Naive thymus-derived CD8-positive, alpha-beta T cell (primary cell): Measurements from ENCODE around the gene STAT3. TPM values are rescaled to one million over a fixed set of nuclear protein-coding genes. Genes with fewer than 3 reads are reported as not detected.
"Not testable (repeated sequence)": the region's sequence is repeated elsewhere in the genome, so short reads cannot be mapped to it uniquely, and the experiment has no call there.

Source experiments
- ATAC-seq, 2 donors: fragments of 150-1000 bp; cut with Tn5 transposase in 1 of 2; sonication (Bioruptor Pico), chemical (Tn5 transposase) in 1 of 2; 1 replicate in 1 of 2; 2 replicates in 1 of 2; pipeline ENCODE4 v1.10.0; 2021; ENCODE audit warnings: mild to moderate bottlenecking in 2 of 2, moderate library complexity in 2 of 2
- POLR2A ChIA-PET: fragments of 350-600 bp; sonication (Branson Sonifier 250); formaldehyde crosslinking; loops from one replicate; lab custom pipeline; 2021; ENCODE audit warnings: antibody characterized with exemption; lab: Charles Lee
- DNase-seq, 10 donors: peaks; one replicate each; pipeline versions ENCODE4 v3.0.0 to v3.0.0-alpha.2; 2020 to 2022
- H3K27ac Mint-ChIP-seq, 10 donors: one replicate each; pipeline ENCODE4 v1.8.0; 2020 to 2022; ENCODE audit warnings: mild to moderate bottlenecking in 10 of 10, mixed read lengths in 10 of 10, moderate library complexity in 4 of 10, inconsistent platforms in 1 of 10
- H3K27me3 Mint-ChIP-seq, 5 donors: one replicate each; pipeline ENCODE4 v1.8.0; 2021 to 2022; ENCODE audit warnings: mixed read lengths in 5 of 5
- H3K36me3 Mint-ChIP-seq, 3 donors: one replicate each; pipeline ENCODE4 v1.8.0; 2020 to 2022; ENCODE audit warnings: mixed read lengths in 3 of 3, mild to moderate bottlenecking in 2 of 3, inconsistent platforms in 1 of 3
- H3K4me1 Mint-ChIP-seq, 4 donors: one replicate each; pipeline ENCODE4 v1.8.0; 2021 to 2022; ENCODE audit warnings: mixed read lengths in 4 of 4
- H3K4me3 Mint-ChIP-seq, 10 donors: one replicate each; pipeline ENCODE4 v1.8.0; 2020 to 2022; ENCODE audit warnings: mild to moderate bottlenecking in 10 of 10, mixed read lengths in 10 of 10, moderate library complexity in 6 of 10, inconsistent platforms in 1 of 10
- H3K9me3 Mint-ChIP-seq, 9 donors: one replicate each; pipeline ENCODE4 v1.8.0; 2020 to 2022; ENCODE audit warnings: mixed read lengths in 9 of 9, mild to moderate bottlenecking in 3 of 9, inconsistent platforms in 1 of 9, moderate library complexity in 1 of 9
- polyA plus RNA-seq, 3 donors: library from polyadenylated mRNA; unstranded; fragments of 300-500 nt; fragmentation: Illumina TruSeq; gene quantifications; one replicate each; pipeline ENCODE4 v1.2.3, GENCODE V29; 2021
- total RNA-seq, 8 experiments: library from RNA in 2 of 8; stranded (reverse) in 2 of 8; gene quantifications; one replicate each; pipeline ENCODE4 v1.2.3 and lab custom pipeline; 2021 to 2026

STAT3 gene
- total and polyA plus RNA-seq, 5 experiments from 2014 or later, result 129 to 154 (median 135) TPM

DNA sequence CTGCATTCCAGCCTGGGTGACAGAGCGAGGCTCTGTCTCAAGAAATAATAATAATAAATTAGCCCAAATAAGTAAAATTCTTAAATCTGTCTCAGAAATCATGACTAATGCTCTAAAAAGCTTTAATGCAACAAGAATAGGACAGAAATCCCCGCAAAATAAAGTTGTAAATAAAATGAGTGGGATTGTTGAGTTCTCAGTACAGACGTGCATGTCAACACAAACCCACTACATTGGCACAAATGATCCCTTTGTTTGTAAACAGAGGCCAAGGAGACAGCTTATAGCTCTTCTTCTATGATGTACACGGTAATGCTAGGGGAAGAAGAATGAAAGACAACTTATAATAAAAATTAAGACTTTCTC is 118.1 kb downstream of the STAT3 start:
- Mint-ChIP-seq H3K4me1 (peaks cover 27 to 86% (median 78%) of the 10 kb centered on the region in 4 donors), H3K36me3 (peaks cover 0 to 5% (median 4%) of the 10 kb centered on the region in 3 donors), H3K4me3 (peak overlapping the region in 2 of 10 donors; percentile 11 to 67), H3K27ac (peak overlapping the region; percentile 16 to 98 (median 77)), H3K27me3 (no peaks in the 10 kb centered on the region), H3K9me3 (no peaks in the 10 kb centered on the region)
- POLR2A ChIA-PET, result interaction anchor here (0.5 to 4.2 kb wide), 4 partner anchors 18 to 22 kb away, joined by 3 to 46 read pairs (median 15); partner anchors contain the start of gene STAT5A
- no peak for ATAC-seq
- DNase-seq, result no peak

DNA sequence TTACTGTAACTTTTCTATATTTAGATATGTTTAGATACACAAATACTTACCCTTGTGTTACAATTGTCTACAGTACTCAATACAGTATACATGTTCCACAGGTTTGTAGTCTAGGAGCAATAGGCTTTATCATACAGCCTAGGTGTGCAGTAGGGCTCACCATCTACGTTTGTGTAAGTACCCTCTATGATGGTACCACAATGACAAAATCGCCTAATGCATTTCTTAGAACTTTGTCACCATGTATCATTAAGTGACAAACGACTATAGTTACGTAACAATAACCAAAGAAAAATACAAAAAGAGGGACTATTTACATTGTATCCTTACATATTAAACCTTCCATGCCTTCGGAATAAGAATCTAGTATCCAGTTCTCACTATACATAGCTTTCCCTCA is 120.0 kb downstream of the STAT3 start:
- peak overlapping the region in 2 of 10 donors; percentile 2 to 23 for H3K4me3 Mint-ChIP-seq
- no peaks in the 10 kb centered on the region for H3K9me3 Mint-ChIP-seq
- H3K36me3 Mint-ChIP-seq, result peaks cover 0 to 5% (median 4%) of the 10 kb centered on the region in 3 donors
- peaks cover 18 to 72% (median 64%) of the 10 kb centered on the region in 4 donors for H3K4me1 Mint-ChIP-seq
- POLR2A ChIA-PET, result interaction anchor here (1.6 to 4.2 kb wide), 3 partner anchors 8 to 20 kb away, joined by 5 to 46 read pairs (median 25); partner anchors contain the start of gene STAT5A
- H3K27ac Mint-ChIP-seq, result peak overlapping the region; percentile 39 to 98 (median 70)
- no peaks in the 10 kb centered on the region for H3K27me3 Mint-ChIP-seq
- DNase-seq (no peak), ATAC-seq (no peak)

DNA sequence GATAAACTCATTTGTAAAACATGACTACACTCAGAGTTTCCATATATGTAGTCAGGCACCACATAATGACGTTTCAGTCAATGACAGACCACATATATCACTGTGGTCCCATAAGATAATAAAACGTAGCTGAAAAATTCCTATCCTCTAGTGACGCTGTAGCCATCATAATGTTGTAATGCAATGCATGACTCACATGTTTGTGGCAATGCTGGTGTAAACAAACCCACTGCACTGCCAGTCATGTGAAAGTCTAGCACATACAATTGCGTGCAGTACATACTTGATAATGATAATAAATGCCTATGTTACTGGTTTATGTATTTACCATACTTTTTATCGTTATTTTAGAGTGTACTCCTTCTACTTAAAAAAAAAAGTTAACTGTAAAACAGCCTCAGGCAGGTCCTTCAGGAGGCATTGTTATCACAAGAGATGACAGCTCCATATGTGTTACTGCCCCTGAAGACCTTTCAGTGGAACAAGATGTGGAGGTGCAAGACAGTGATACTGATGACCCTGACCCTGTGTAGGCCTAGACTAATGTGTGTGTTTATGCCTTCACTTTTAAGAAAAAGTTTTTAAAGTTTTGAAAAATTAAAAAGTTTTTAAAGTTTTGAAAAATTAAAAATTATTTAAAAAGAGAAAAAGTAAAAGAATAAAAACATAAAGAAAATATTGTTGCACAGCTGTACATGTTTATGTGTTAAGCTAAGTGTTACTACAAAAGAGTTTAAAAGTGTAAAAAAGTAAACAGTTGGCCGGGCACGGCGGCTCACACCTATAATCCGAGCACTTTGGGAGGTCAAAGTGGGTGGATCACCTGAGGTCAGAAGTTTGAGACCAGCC is 121.1 kb downstream of the STAT3 start:
- H3K27ac Mint-ChIP-seq, result peak overlapping the region; percentile 26 to 98 (median 70)
- H3K36me3 Mint-ChIP-seq, result peaks cover 0 to 5% (median 4%) of the 10 kb centered on the region in 3 donors
- H3K27me3 Mint-ChIP-seq, result no peaks in the 10 kb centered on the region
- H3K9me3 Mint-ChIP-seq, result no peaks in the 10 kb centered on the region
- POLR2A ChIA-PET, result interaction anchor here (0.6 to 4.1 kb wide), 5 partner anchors 10 to 157 kb away, joined by 3 to 46 read pairs (median 3); no protein-coding TSS in a partner anchor
- ATAC-seq (peak; percentile 75 to 91), DNase-seq (peak in 3 of 10 donors; percentile 17 to 54 (median 43))
- peak overlapping the region in 3 of 10 donors; percentile 14 to 22 (median 19) for H3K4me3 Mint-ChIP-seq
- peaks cover 10 to 63% (median 55%) of the 10 kb centered on the region in 4 donors for H3K4me1 Mint-ChIP-seq

DNA sequence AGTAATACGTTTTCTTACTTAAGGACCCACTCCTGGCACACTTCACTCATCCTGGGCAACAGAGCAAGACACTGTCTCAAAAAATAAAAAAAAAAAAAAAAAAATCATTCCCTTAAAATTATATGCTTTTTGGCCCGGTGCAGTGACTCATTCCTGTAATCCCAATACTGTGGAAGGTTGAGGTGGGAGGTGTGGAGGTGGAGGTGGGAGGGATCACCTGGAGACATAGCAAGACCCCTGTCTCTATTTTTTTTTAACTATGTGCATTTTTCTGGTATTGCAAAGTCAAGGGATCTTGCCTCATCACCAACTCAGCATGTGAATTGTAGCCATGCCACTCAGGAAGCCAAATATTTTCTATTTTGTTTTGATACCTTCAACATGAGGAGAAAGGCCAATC is 121.8 kb downstream of the STAT3 start:
- ATAC-seq, result no peak
- H3K4me3 Mint-ChIP-seq, result peak overlapping the region in 2 of 10 donors; percentile 19 to 33

DNA sequence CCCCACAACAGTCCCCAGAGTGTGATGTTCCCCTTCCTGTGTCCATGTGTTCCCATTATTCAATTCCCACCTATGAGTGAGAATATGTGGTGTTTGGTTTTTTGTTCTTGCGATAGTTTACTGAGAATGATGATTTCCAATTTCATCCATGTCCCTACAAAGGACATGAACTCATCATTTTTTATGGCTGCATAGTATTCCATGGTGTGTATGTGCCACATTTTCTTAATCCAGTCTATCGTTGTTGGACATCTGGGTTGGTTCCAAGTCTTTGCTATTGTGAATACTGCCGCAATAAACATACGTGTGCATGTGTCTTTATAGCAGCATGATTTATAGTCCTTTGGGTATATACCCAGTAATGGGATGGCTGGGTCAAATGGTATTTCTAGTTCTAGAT is 123.9 kb downstream of the STAT3 start:
- DNase-seq, H3K36me3 Mint-ChIP-seq, H3K4me3 Mint-ChIP-seq, H3K27me3 Mint-ChIP-seq, ATAC-seq, H3K27ac Mint-ChIP-seq, H3K9me3 Mint-ChIP-seq: not testable (repeated sequence)
- POLR2A ChIA-PET, result interaction anchor here (0.6 to 1.5 kb wide), 5 partner anchors 14 to 141 kb away, joined by 3 to 5 read pairs (median 4); partner anchors contain the start of gene STAT5A
- peaks cover 7 to 52% (median 39%) of the 10 kb centered on the region in 4 donors for H3K4me1 Mint-ChIP-seq

More for the DNA sequence above, 121.8 kb downstream of the STAT3 start:
- POLR2A ChIA-PET, result interaction anchor here (1.1 to 1.3 kb wide), 3 partner anchors 9 to 22 kb away, joined by 3 to 4 read pairs (median 3); partner anchors contain the start of gene STAT5B
- no peak for DNase-seq
- Mint-ChIP-seq H3K36me3 (peaks cover 0 to 5% (median 4%) of the 10 kb centered on the region in 3 donors), H3K27me3 (no peaks in the 10 kb centered on the region), H3K27ac (peak overlapping the region; percentile 26 to 98 (median 70)), H3K9me3 (no peaks in the 10 kb centered on the region), H3K4me1 (peaks cover 6 to 56% (median 48%) of the 10 kb centered on the region in 4 donors)

Other genes with a start within 250 kb of the STAT3 start
- 10 to 100 TPM; 63.6 to 73.5 TPM for gene RAB5C, start 233.5 kb downstream of the STAT3 start, total RNA-seq
- 10 to 100 TPM; 57.3 to 88.4 (median 60.6) TPM for gene RAB5C, start 233.5 kb downstream of the STAT3 start, polyA plus RNA-seq
- gene KCNH4, start 207.3 kb downstream of the STAT3 start, total RNA-seq, result under 1 TPM; 0.11 to 0.18 TPM
- not detected for gene KCNH4, start 207.3 kb downstream of the STAT3 start, polyA plus RNA-seq
- not detected for gene HCRT, start 203.0 kb downstream of the STAT3 start, total RNA-seq
- gene HCRT, start 203.0 kb downstream of the STAT3 start, polyA plus RNA-seq, result not detected
- 10 to 100 TPM; 25.8 to 29.6 TPM for gene GHDC, start 193.9 kb downstream of the STAT3 start, total RNA-seq
- 10 to 100 TPM; 15.3 to 21.5 (median 17.3) TPM for gene GHDC, start 193.9 kb downstream of the STAT3 start, polyA plus RNA-seq
- 100 to 1,000 TPM; 137 to 149 TPM for gene STAT5B, start 112.1 kb downstream of the STAT3 start, total RNA-seq
- gene STAT5B, start 112.1 kb downstream of the STAT3 start, polyA plus RNA-seq, result 10 to 100 TPM; 66.3 to 94.0 (median 82.8) TPM
- 100 to 1,000 TPM; 117 to 122 TPM for gene STAT5A, start 99.9 kb downstream of the STAT3 start, total RNA-seq
- gene STAT5A, start 99.9 kb downstream of the STAT3 start, polyA plus RNA-seq, result 100 to 1,000 TPM in 1 of 3 donors, 10 to 100 TPM in 2; 59.6 to 115 (median 89.1) TPM
- not detected for gene CAVIN1, start 34.8 kb upstream of the STAT3 start, total RNA-seq
- under 1 TPM in 1 of 3 donors, not detected in 2; 0.03 TPM for gene CAVIN1, start 34.8 kb upstream of the STAT3 start, polyA plus RNA-seq
- 10 to 100 TPM; 18.3 to 19.1 TPM for gene ATP6V0A1, start 70.4 kb upstream of the STAT3 start, total RNA-seq
- 10 to 100 TPM in 2 of 3 donors, 1 to 10 TPM in 1; 4.1 to 12.6 (median 10.3) TPM for gene ATP6V0A1, start 70.4 kb upstream of the STAT3 start, polyA plus RNA-seq
- gene NAGLU, start 147.8 kb upstream of the STAT3 start, total RNA-seq, result 10 to 100 TPM; 26.4 to 28.5 TPM
- 10 to 100 TPM in 2 of 3 donors, 1 to 10 TPM in 1; 8.0 to 16.2 (median 13.4) TPM for gene NAGLU, start 147.8 kb upstream of the STAT3 start, polyA plus RNA-seq
- gene HSD17B1, start 164.5 kb upstream of the STAT3 start, total RNA-seq, result 1 to 10 TPM; 1.4 to 2.1 TPM
- under 1 TPM; 0.18 to 0.98 (median 0.24) TPM for gene HSD17B1, start 164.5 kb upstream of the STAT3 start, polyA plus RNA-seq
- gene COASY, start 173.7 kb upstream of the STAT3 start, total RNA-seq, result 10 to 100 TPM; 67.0 to 72.3 TPM
- 10 to 100 TPM; 48.3 to 67.9 (median 65.5) TPM for gene COASY, start 173.7 kb upstream of the STAT3 start, polyA plus RNA-seq
- gene MLX, start 178.7 kb upstream of the STAT3 start, total RNA-seq, result 10 to 100 TPM; 58.2 to 67.8 TPM
- gene MLX, start 178.7 kb upstream of the STAT3 start, polyA plus RNA-seq, result 10 to 100 TPM; 24.6 to 47.1 (median 25.0) TPM
- 1 to 10 TPM; 3.3 to 4.6 TPM for gene PSMC3IP, start 189.3 kb upstream of the STAT3 start, total RNA-seq
- gene PSMC3IP, start 189.3 kb upstream of the STAT3 start, polyA plus RNA-seq, result 1 to 10 TPM in 1 of 3 donors, under 1 TPM in 2; 0.69 to 1.1 (median 0.71) TPM
- 100 to 1,000 TPM; 139 to 147 TPM for gene RETREG3, start 220.9 kb upstream of the STAT3 start, total RNA-seq
- gene RETREG3, start 220.9 kb upstream of the STAT3 start, polyA plus RNA-seq, result 100 to 1,000 TPM; 119 to 131 (median 122) TPM
- gene TUBG1, start 221.2 kb upstream of the STAT3 start, total RNA-seq, result 10 to 100 TPM; 12.7 to 16.3 TPM
- gene TUBG1, start 221.2 kb upstream of the STAT3 start, polyA plus RNA-seq, result 10 to 100 TPM in 1 of 3 donors, 1 to 10 TPM in 2; 6.7 to 10.3 (median 7.8) TPM